Ascending aorta (tissue), 2 donors: ENCODE measurements around the gene RTRAF. TPM values are rescaled to one million over a fixed set of nuclear protein-coding genes. Genes with fewer than 3 reads are reported as not detected.

Experiments used
- DNase-seq, 2 donors: peaks; one replicate each; pipeline ENCODE4 v3.0.0-alpha.2; 2019; ENCODE audit warnings: low spot score in 2 of 2
- H3K27ac ChIP-seq, 2 donors: fragments of 200-600 bp; sonication (generic); one replicate each; pipeline ENCODE4 v1.5.1; 2016 to 2017; ENCODE audit warnings: mild to moderate bottlenecking in 1 of 2
- H3K27me3 ChIP-seq: fragments of 200-600 bp; sonication (generic); one replicate; pipeline ENCODE4 v1.5.1; 2017
- H3K36me3 ChIP-seq, 2 donors: fragments of 200-600 bp; sonication (generic); one replicate each; pipeline ENCODE4 v1.5.1; 2016
- H3K4me1 ChIP-seq, 2 donors: fragments of 200-600 bp; sonication (generic); one replicate each; pipeline ENCODE4 v1.5.1; 2016 to 2017; ENCODE audit warnings: mild to moderate bottlenecking in 1 of 2
- H3K4me3 ChIP-seq, 2 donors: fragments of 200-600 bp; sonication (generic); one replicate each; pipeline ENCODE4 v1.5.1; 2016 to 2017; ENCODE audit warnings: mild to moderate bottlenecking in 1 of 2
- H3K9me3 ChIP-seq, 2 donors: fragments of 200-600 bp; sonication (generic); one replicate each; pipeline ENCODE4 v1.5.1; 2016
- intact Hi-C: fragments of 100-400 bp; cut with DNase I; formaldehyde crosslinking; loops from one replicate; pipeline ENCODE4 v1.15.1; 2023
- total RNA-seq: library from RNA; depleted of rRNA; stranded (reverse); fragments of >200 nt; gene quantifications from one replicate; pipeline ENCODE4 v1.1.0, GENCODE V29; 2016
- TF ChIP-seq, protein P1 (sequence below), 3 experiments: fragments of 200-600 bp in 2 of 3; fragments of 450-650 bp in 1 of 3; sonication (generic) in 2 of 3; IDR thresholded peaks; one replicate each; pipeline ENCODE4 v1.5.1; 2016 to 2019; ENCODE audit warnings: antibody characterized with exemption in 3 of 3, mild to moderate bottlenecking in 1 of 3, moderate library complexity in 1 of 3

The RTRAF gene
- total RNA-seq, 1 donor from 2014 or later: 15.3 TPM

GRCh38 chr14:52033101-52033642, 43.8 kb downstream of the RTRAF start:
- no peaks in the 10 kb centered on the region for H3K27me3 ChIP-seq
- H3K27ac ChIP-seq: peak overlapping the region; percentile 39 to 68
- DNase-seq: peak in 1 of 2 donors; percentile 28
- no peak overlapping the region for H3K4me3 ChIP-seq
- intact Hi-C loops: loop anchor here (2.0 to 5.0 kb wide), 2 partner anchors 34 to 44 kb away; partner anchors contain the start of genes NID2 and RTRAF
- TF ChIP-seq, protein P1, sequence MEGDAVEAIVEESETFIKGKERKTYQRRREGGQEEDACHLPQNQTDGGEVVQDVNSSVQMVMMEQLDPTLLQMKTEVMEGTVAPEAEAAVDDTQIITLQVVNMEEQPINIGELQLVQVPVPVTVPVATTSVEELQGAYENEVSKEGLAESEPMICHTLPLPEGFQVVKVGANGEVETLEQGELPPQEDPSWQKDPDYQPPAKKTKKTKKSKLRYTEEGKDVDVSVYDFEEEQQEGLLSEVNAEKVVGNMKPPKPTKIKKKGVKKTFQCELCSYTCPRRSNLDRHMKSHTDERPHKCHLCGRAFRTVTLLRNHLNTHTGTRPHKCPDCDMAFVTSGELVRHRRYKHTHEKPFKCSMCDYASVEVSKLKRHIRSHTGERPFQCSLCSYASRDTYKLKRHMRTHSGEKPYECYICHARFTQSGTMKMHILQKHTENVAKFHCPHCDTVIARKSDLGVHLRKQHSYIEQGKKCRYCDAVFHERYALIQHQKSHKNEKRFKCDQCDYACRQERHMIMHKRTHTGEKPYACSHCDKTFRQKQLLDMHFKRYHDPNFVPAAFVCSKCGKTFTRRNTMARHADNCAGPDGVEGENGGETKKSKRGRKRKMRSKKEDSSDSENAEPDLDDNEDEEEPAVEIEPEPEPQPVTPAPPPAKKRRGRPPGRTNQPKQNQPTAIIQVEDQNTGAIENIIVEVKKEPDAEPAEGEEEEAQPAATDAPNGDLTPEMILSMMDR (IDR thresholded peaks at IDR 0.05): no peak
- H3K4me1 ChIP-seq: peaks cover 0 to 11% of the 10 kb centered on the region in 2 donors
- H3K9me3 ChIP-seq: no peaks in the 10 kb centered on the region
- peaks cover 0 to 4% of the 10 kb centered on the region in 2 donors for H3K36me3 ChIP-seq

DNA sequence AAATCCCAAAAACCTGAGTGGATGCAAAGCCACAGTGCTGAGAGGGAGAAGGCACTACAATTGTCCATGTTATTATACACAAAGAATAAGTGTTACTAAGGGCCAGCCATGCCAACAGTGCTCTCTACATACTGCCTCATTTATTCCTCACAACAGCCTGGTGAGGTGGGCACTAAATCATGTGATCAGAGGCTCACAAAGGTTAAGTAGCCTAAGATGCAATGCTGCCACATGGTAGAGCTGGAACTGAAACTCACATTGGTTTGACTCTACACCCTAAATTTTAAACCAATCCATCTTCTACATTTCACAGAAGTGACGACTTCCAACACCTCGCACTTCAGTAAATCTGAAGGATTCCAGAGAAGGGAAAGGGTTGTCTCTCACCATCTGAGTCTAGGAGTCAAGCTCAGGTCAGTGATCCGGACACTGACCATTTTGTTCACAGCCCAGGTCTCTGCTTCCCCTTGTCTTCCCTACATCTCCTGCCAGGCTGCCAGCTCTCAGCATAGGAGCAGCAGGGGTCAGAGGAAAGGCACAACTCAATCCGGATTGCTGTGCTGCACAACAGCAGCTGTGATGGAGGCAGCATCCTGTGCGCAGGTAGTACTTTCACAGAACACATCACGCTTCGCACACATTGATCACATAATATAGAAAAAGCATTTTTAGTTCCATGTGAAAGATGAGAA, 49.9 kb downstream of the RTRAF start:
- Histone ChIP-seq H3K4me1 (peaks cover 0 to 12% of the 10 kb centered on the region in 2 donors), H3K27me3 (no peaks in the 10 kb centered on the region), H3K36me3 (peaks cover 0 to 4% of the 10 kb centered on the region in 2 donors), H3K4me3 (no peak overlapping the region), H3K27ac (no peak overlapping the region), H3K9me3 (no peaks in the 10 kb centered on the region)
- DNase-seq: no peak
- TF ChIP-seq, protein P1 (IDR thresholded peaks at IDR 0.05): no peak
- intact Hi-C loops: no loop called here

DNA sequence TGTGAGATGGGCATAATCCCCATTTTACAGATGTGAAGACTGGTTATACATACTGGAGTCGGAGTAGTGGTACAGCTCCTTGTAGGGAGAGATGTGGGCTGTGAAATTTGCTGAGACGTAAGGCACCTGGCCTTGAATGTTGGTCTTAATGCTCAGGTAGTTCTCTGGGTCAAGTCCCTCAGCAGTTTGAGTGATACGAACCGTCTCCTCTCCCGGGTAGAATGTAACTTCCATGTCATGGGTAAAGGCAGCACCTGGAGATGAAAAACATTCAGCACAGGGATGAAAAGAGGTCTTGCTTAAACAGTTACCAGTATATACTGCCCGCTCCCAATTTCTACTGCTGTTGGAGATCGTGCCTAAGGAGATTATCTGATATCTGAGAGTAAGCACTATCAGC, 51.3 kb downstream of the RTRAF start:
- DNase-seq: no peak
- Histone ChIP-seq H3K4me1 (peaks cover 0 to 20% of the 10 kb centered on the region in 2 donors), H3K4me3 (no peak overlapping the region), H3K27me3 (no peaks in the 10 kb centered on the region), H3K9me3 (no peaks in the 10 kb centered on the region), H3K27ac (no peak overlapping the region), H3K36me3 (peaks cover 0 to 4% of the 10 kb centered on the region in 2 donors)
- TF ChIP-seq, protein P1 (IDR thresholded peaks at IDR 0.05): no peak
- intact Hi-C loops: no loop called here

DNA sequence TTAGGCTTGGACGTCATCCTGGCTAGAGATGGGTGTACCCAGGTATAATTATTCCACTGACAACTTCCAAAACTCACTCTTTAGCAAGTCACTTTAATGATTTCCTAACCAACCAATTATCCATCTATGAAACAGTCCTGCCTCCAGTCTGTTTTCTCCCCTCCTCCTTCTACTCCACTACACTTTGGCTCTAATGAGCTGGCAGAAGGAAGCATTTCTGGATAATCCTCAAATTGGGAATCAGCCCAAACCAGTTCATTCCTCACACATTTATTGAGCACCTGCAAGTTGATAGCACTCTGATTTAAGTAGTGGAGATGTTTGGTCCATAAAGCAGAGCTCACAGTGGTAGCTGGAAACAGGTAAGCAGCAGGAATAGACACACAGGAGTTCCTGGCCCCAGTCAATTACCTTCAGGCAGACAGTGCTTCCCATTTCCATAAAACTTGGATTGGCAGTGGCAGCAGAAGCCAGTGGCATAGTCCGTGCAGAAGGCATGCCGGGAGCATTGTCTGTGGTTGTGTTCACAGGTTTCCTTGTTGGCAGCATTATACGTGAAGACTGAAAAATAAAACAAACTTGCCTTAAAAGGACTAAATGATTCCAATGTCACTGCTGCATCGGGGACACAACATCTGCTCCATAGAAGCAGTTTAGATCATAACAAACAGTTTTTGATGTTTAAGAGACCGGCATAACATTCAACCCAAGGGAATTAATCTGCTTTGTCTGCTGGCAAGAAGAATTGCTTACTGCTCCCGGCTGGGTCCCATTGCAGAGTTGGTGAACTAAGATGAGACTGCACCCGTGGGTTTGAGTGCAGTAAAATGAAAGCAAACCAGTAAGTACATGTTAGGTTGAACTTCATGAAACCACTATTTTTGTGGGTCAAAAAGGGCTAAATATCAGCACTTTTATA, 53.3 kb downstream of the RTRAF start:
- TF ChIP-seq, protein P1 (IDR thresholded peaks at IDR 0.05): no peak
- Histone ChIP-seq H3K9me3 (no peaks in the 10 kb centered on the region), H3K4me3 (no peak overlapping the region), H3K27ac (no peak overlapping the region), H3K36me3 (no peaks in the 10 kb centered on the region), H3K4me1 (peaks cover 2 to 35% of the 10 kb centered on the region in 2 donors), H3K27me3 (no peaks in the 10 kb centered on the region)
- intact Hi-C loops: no loop called here
- DNase-seq: no peak

DNA sequence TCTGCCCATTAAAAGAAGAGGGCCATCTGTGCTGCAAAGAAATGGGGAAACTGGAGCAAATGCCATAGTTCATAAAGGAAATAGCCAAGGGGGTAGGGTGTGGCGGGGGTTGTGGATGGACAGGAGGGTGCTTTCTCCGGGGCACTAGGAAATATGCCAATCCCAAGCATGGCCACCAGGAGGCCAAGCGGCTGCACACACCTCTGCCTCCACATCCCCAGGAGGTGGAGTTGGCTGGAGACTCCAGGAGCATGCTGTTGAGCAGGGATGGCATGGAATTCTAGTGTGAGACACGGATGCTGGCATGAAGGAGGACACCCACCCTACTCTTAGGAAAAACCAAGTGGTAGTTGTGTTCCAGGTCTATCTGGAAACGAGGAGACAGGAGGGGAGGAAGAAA, 54.3 kb downstream of the RTRAF start:
- DNase-seq: no peak
- Histone ChIP-seq H3K36me3 (no peaks in the 10 kb centered on the region), H3K4me3 (no peak overlapping the region), H3K9me3 (no peaks in the 10 kb centered on the region), H3K27me3 (no peaks in the 10 kb centered on the region), H3K27ac (no peak overlapping the region), H3K4me1 (peaks cover 2 to 40% of the 10 kb centered on the region in 2 donors)
- intact Hi-C loops: loop anchor here (2.0 kb wide), 1 partner anchor 25 kb away; the partner anchor contains the start of gene NID2
- TF ChIP-seq, protein P1 (IDR thresholded peaks at IDR 0.05): peak; percentile 9 to 41 (median 20)
